ENCODE measurements around the gene NFASC.

GRCh38 chr1:205072286-205072685 is 201.6 kb downstream of the NFASC start:
- TF ChIP-seq CTCF (IDR thresholded peaks at IDR 0.05; ENCODE audit: extremely low read depth in 1 of 2, insufficient read depth in 1 of 2, low read depth in 1 of 2, low read length in 2 of 2) (no peak), POLR2A (IDR thresholded peaks at IDR 0.05; ENCODE audit: low read depth, low read length) (no peak), JUN (IDR thresholded peaks at IDR 0.05; ENCODE audit: borderline replicate concordance, insufficient read depth, insufficient read length, low read depth) (no peak), EZH2 (IDR thresholded peaks at IDR 0.05; ENCODE audit: borderline replicate concordance, low read depth, low read length, severe bottlenecking) (no peak), MYC (IDR thresholded peaks at IDR 0.05; ENCODE audit: low read depth, low read length) (no peak), POLR2AphosphoS5 (IDR thresholded peaks at IDR 0.05; ENCODE audit: insufficient read depth, low read depth, low read length) (no peak)
